K562 (cell line): Measurements from ENCODE around the gene CYP24A1. TPM values are rescaled to one million over a fixed set of nuclear protein-coding genes. Genes with fewer than 3 reads are reported as not detected.

Source experiments
- CHD4 ChIP-seq: fragments of 200-600 bp; sonication (generic); IDR thresholded peaks from 3 replicates; pipeline ENCODE4 v1.6.1; 2012; ENCODE audit warnings: low read depth, mild to moderate bottlenecking, mixed read lengths, low read length, inconsistent platforms; ENCODE audit not compliant: insufficient read depth, insufficient replicate concordance, poor library complexity, severe bottlenecking
- ESRRA ChIP-seq: fragments of 450-650 bp; IDR thresholded peaks from 2 replicates; pipeline ENCODE4 v1.6.1; 2014; ENCODE audit warnings: low read depth, mild to moderate bottlenecking, moderate library complexity, borderline replicate concordance
- ESRRB ChIP-seq: fragments of 250-450 bp; sonication (Bioruptor Pico); IDR thresholded peaks from 2 replicates; pipeline ENCODE4 v1.5.0; 2020; ENCODE audit warnings: mild to moderate bottlenecking, moderate library complexity, borderline replicate concordance
- ETV1 ChIP-seq: fragments of 450-650 bp; conservative IDR thresholded peaks from 2 replicates; pipeline ENCODE4 v1.6.1; 2016; ENCODE audit warnings: missing genetic modification characterization, control low read depth, low read depth, missing compliant biosample characterization
- MEF2A ChIP-seq: IDR thresholded peaks from 2 replicates; pipeline ENCODE4 v1.6.1; 2011; ENCODE audit warnings: low read depth, mild to moderate bottlenecking, low read length, moderate library complexity; ENCODE audit not compliant: control insufficient read depth
- PPARD ChIP-seq: fragments of 250-450 bp; sonication (Bioruptor Pico); IDR thresholded peaks from 2 replicates; pipeline ENCODE4 v1.8.0; 2022; ENCODE audit warnings: inconsistent platforms, mild to moderate bottlenecking, moderate library complexity
- RAD51 ChIP-seq: fragments of 450-650 bp; IDR thresholded peaks from 2 replicates; pipeline ENCODE4 v1.7.1; 2016; ENCODE audit warnings: low read depth, mild to moderate bottlenecking, borderline replicate concordance
- SRSF3 ChIP-seq: fragments of 200-400 bp; formaldehyde crosslinking; IDR thresholded peaks from 2 replicates; pipeline ENCODE4 v1.6.1; 2016; ENCODE audit warnings: mild to moderate bottlenecking, low read length, moderate library complexity; ENCODE audit not compliant: insufficient read depth
- TCFL5 ChIP-seq: fragments of 250-450 bp; sonication (Bioruptor Pico); conservative IDR thresholded peaks from 2 replicates; pipeline ENCODE4 v1.6.1; 2021; ENCODE audit warnings: mild to moderate bottlenecking, moderate library complexity, matching md5 sums
- TEAD2 ChIP-seq: fragments of 450-650 bp; IDR thresholded peaks from 2 replicates; pipeline ENCODE4 v1.6.1; 2016; ENCODE audit warnings: missing genetic modification characterization, control low read depth, missing compliant biosample characterization
- TSC22D4 ChIP-seq: fragments of 450-650 bp; IDR thresholded peaks from 2 replicates; pipeline ENCODE4 v1.6.1; 2016; ENCODE audit warnings: missing genetic modification characterization, missing biosample characterization, control low read depth
- ZNF134 ChIP-seq: fragments of 250-450 bp; sonication (Bioruptor Pico); conservative IDR thresholded peaks from 2 replicates; pipeline ENCODE4 v1.4.0; 2020
- ZNF707 ChIP-seq: fragments of 250-450 bp; sonication (Bioruptor Pico); conservative IDR thresholded peaks from 2 replicates; pipeline ENCODE4 v1.8.0; 2022; ENCODE audit warnings: inconsistent platforms, mild to moderate bottlenecking, moderate library complexity
- polyA plus RNA-seq, 8 experiments: library from polyadenylated mRNA; depleted of rRNA in 4 of 8; stranded (reverse) in 5 of 8; unstranded in 3 of 8; fragments of >200 nt; fragmentation: Nextera tagmentation in 2 of 8; fragmentation: Illumina TruSeq in 1 of 8; extraction: Ambion mirVana in 2 of 8; extraction: Trizol in 1 of 8; gene quantifications; 2 replicates each; pipeline versions ENCODE4 v1.2.1 to v1.2.3, GENCODE V29; 2011 to 2014; ENCODE audit warnings: inconsistent platforms in 1 of 8, missing spikeins in 1 of 8
- total RNA-seq, 7 experiments: library from RNA; depleted of rRNA in 6 of 7; stranded (reverse); fragments of >200 nt in 6 of 7; fragmentation: Illumina TruSeq in 2 of 7; extraction: Trizol in 2 of 7; gene quantifications; 2 replicates each; pipeline versions ENCODE4 v1.2.1 to v1.2.3, GENCODE V29; 2011 to 2021; ENCODE audit warnings: low replicate concordance in 1 of 7
- TF ChIP-seq, protein P1 (sequence below): fragments of 250-450 bp; sonication (Bioruptor Pico); IDR thresholded peaks from 2 replicates; pipeline ENCODE4 v1.8.0; 2022; ENCODE audit warnings: moderate library complexity, mild to moderate bottlenecking, inconsistent platforms
- TF ChIP-seq, protein P2 (sequence below): fragments of 450-650 bp; IDR thresholded peaks from 2 replicates; pipeline ENCODE4 v1.6.1; 2018; ENCODE audit warnings: mild to moderate bottlenecking, low read depth; ENCODE audit not compliant: partially characterized antibody
- TF ChIP-seq, protein P3 (sequence below): sonication (generic); formaldehyde crosslinking; IDR thresholded peaks from 2 replicates; pipeline ENCODE4 v1.8.0; 2023; ENCODE audit warnings: missing genetic modification reagents, mild to moderate bottlenecking, borderline replicate concordance
- TF ChIP-seq, protein P4 (sequence below): fragments of 250-450 bp; sonication (Bioruptor Pico); IDR thresholded peaks from 2 replicates; pipeline ENCODE4 v1.9.0; 2021; ENCODE audit warnings: mild to moderate bottlenecking

Gene CYP24A1
- total and polyA plus RNA-seq, 9 of the 15 experiments (the other 6 are each of a cell fraction or from before 2014, with no cell fraction given), result 0.04 TPM; not detected in 8

DNA sequence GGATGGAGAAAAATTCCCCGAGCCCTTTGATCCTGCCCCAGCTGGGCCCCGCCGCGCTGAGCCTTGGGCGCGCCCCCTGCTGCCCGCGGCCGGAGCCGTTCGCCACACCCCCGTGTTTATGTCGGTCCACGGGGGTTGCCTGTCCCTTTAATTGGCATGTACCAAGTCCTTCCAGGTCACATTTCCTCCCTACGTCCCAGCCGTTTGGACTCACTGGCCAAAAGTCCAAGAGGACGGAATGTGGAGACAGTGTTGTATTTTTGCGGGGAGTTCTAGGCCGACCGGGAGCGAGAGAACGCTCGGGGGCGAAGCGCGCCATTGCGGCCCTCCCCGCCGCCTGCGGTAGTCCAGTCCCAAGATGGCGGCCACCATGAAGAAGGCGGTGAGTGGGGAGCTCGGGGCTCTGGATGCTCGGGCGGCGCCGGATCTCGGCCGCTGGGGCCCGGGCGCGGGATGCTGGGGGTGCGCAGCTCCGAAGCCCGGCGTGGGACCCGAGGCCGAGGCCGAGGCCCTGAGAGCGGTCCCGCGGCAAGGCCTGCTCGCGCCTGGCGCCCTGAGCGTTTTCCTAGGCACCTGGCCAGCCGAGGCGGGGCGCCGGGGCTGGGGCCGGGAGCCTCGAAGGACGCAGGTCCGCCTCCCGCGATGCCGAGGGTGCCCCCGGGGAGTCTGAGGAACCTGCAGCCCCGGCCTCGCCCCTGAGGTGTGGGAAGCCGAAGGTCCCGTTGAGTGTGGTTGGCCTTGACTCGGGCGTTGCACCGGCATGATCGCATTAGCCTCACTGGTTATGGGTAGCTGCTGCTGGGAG is 34.2 kb upstream of the CYP24A1 start, which contains the start of gene PFDN4 (continued):
- TF ChIP-seq ZNF134 (CRISPR knock-in tag), result no peak
- TF ChIP-seq RAD51, result no peak
- no peak for TF ChIP-seq TEAD2 (tag)
- TF ChIP-seq, protein P1, sequence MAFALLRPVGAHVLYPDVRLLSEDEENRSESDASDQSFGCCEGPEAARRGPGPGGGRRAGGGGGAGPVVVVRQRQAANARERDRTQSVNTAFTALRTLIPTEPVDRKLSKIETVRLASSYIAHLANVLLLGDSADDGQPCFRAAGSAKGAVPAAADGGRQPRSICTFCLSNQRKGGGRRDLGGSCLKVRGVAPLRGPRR (CRISPR knock-in tag), result no peak
- no peak for TF ChIP-seq CHD4
- peak; percentile 73; the same call in 1 of the 2 replicates for TF ChIP-seq ESRRA
- TF ChIP-seq SRSF3, result no peak
- TF ChIP-seq, protein P2, sequence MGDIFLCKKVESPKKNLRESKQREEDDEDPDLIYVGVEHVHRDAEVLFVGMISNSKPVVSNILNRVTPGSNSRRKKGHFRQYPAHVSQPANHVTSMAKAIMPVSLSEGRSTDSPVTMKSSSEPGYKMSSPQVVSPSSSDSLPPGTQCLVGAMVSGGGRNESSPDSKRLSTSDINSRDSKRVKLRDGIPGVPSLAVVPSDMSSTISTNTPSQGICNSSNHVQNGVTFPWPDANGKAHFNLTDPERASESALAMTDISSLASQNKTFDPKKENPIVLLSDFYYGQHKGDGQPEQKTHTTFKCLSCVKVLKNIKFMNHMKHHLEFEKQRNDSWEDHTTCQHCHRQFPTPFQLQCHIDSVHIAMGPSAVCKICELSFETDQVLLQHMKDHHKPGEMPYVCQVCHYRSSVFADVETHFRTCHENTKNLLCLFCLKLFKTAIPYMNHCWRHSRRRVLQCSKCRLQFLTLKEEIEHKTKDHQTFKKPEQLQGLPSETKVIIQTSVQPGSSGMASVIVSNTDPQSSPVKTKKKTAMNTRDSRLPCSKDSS, result no peak
- no peak for TF ChIP-seq MEF2A
- TF ChIP-seq ESRRB (CRISPR knock-in tag), result no peak
- no peak for TF ChIP-seq TSC22D4 (tag)
- no peak for TF ChIP-seq ETV1 (tag)
- TF ChIP-seq, protein P3, sequence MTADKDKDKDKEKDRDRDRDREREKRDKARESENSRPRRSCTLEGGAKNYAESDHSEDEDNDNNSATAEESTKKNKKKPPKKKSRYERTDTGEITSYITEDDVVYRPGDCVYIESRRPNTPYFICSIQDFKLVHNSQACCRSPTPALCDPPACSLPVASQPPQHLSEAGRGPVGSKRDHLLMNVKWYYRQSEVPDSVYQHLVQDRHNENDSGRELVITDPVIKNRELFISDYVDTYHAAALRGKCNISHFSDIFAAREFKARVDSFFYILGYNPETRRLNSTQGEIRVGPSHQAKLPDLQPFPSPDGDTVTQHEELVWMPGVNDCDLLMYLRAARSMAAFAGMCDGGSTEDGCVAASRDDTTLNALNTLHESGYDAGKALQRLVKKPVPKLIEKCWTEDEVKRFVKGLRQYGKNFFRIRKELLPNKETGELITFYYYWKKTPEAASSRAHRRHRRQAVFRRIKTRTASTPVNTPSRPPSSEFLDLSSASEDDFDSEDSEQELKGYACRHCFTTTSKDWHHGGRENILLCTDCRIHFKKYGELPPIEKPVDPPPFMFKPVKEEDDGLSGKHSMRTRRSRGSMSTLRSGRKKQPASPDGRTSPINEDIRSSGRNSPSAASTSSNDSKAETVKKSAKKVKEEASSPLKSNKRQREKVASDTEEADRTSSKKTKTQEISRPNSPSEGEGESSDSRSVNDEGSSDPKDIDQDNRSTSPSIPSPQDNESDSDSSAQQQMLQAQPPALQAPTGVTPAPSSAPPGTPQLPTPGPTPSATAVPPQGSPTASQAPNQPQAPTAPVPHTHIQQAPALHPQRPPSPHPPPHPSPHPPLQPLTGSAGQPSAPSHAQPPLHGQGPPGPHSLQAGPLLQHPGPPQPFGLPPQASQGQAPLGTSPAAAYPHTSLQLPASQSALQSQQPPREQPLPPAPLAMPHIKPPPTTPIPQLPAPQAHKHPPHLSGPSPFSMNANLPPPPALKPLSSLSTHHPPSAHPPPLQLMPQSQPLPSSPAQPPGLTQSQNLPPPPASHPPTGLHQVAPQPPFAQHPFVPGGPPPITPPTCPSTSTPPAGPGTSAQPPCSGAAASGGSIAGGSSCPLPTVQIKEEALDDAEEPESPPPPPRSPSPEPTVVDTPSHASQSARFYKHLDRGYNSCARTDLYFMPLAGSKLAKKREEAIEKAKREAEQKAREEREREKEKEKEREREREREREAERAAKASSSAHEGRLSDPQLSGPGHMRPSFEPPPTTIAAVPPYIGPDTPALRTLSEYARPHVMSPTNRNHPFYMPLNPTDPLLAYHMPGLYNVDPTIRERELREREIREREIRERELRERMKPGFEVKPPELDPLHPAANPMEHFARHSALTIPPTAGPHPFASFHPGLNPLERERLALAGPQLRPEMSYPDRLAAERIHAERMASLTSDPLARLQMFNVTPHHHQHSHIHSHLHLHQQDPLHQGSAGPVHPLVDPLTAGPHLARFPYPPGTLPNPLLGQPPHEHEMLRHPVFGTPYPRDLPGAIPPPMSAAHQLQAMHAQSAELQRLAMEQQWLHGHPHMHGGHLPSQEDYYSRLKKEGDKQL, result no peak
- TF ChIP-seq, protein P4, sequence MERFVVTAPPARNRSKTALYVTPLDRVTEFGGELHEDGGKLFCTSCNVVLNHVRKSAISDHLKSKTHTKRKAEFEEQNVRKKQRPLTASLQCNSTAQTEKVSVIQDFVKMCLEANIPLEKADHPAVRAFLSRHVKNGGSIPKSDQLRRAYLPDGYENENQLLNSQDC (CRISPR knock-in tag), result no peak
- TF ChIP-seq PPARD, result no peak
- no peak for TF ChIP-seq ZNF707 (CRISPR knock-in tag)
- TF ChIP-seq TCFL5, result no peak
